K562 (cell line): Measurements from ENCODE around the gene UPK3A.

ENCODE experiments used
- CBX2 ChIP-seq: fragments of 200-600 bp; sonication (generic); IDR thresholded peaks from one replicate; pipeline ENCODE4 v1.6.1; 2012; ENCODE audit warnings: mild to moderate bottlenecking, low read length, inconsistent platforms; ENCODE audit not compliant: insufficient read depth, poor library complexity, severe bottlenecking
- ETV6 ChIP-seq, 3 experiments: fragments of 150-350 bp in 1 of 3; sonication (generic) in 1 of 3; formaldehyde crosslinking in 1 of 3; IDR thresholded peaks; 2 replicates each; pipeline versions ENCODE4 v1.6.1 to v1.8.0; 2014 to 2022; ENCODE audit warnings: borderline replicate concordance in 2 of 3, low read depth in 2 of 3, antibody characterized with exemption in 1 of 3, low read length in 1 of 3, mild to moderate bottlenecking in 1 of 3, missing genetic modification reagents in 1 of 3
- FIP1L1 ChIP-seq: fragments of 200-400 bp; formaldehyde crosslinking; IDR thresholded peaks from 2 replicates; pipeline ENCODE4 v1.6.1; 2018; ENCODE audit warnings: mild to moderate bottlenecking, low read depth, low read length; ENCODE audit not compliant: poor library complexity, severe bottlenecking
- GABPA ChIP-seq: fragments of 200-800 bp; sonication (Bioruptor generic); conservative IDR thresholded peaks from 2 replicates; pipeline ENCODE4 v1.6.1; 2016; ENCODE audit warnings: low read depth, missing genetic modification characterization, missing compliant biosample characterization
- HDAC2 ChIP-seq: fragments of 450-650 bp; IDR thresholded peaks from 2 replicates; pipeline ENCODE4 v1.6.1; 2016; ENCODE audit warnings: mild to moderate bottlenecking
- NR2C2 ChIP-seq, 2 experiments: fragments of 200-800 bp in 1 of 2; sonication (Bioruptor generic) in 1 of 2; sonication (generic) in 1 of 2; formaldehyde crosslinking in 1 of 2; IDR thresholded peaks; 2 replicates each; pipeline versions ENCODE4 v1.6.1 to v1.8.0; 2016 to 2022; ENCODE audit warnings: mild to moderate bottlenecking in 1 of 2, missing compliant biosample characterization in 1 of 2, missing genetic modification characterization in 1 of 2, missing genetic modification reagents in 1 of 2
- NR3C1 ChIP-seq: sonication (generic); formaldehyde crosslinking; IDR thresholded peaks from 2 replicates; pipeline ENCODE4 v1.8.1; 2022; ENCODE audit warnings: missing genetic modification reagents
- POLR2A ChIP-seq: fragments of 450-650 bp; conservative IDR thresholded peaks from 2 replicates; pipeline ENCODE4 v1.6.1; 2016
- RCOR1 ChIP-seq, 2 experiments: IDR thresholded peaks; 2 replicates each; pipeline ENCODE4 v1.6.1; 2012; ENCODE audit warnings: low read depth in 2 of 2, low read length in 2 of 2, borderline replicate concordance in 1 of 2, improper control_type of control experiment in 1 of 2
- SPI1 ChIP-seq: IDR thresholded peaks from 2 replicates; pipeline ENCODE4 v1.6.1; 2011; ENCODE audit warnings: low read depth, low read length, control low read depth, borderline replicate concordance
- YY1 ChIP-seq, 3 experiments: IDR thresholded peaks; 2 replicates each; pipeline ENCODE4 v1.6.1; 2011; ENCODE audit warnings: low read length in 2 of 3, mild to moderate bottlenecking in 2 of 3, moderate library complexity in 2 of 3, borderline replicate concordance in 1 of 3, control low read depth in 1 of 3, low read depth in 1 of 3; ENCODE audit not compliant: insufficient read depth in 3 of 3, insufficient replicate concordance in 2 of 3, control insufficient read depth in 1 of 3, insufficient read length in 1 of 3; ENCODE audit errors: extremely low read depth in 1 of 3
- ZNF263 ChIP-seq: sonication (generic); formaldehyde crosslinking; IDR thresholded peaks from 2 replicates; pipeline ENCODE4 v1.8.0; 2022; ENCODE audit warnings: mild to moderate bottlenecking, missing genetic modification reagents, borderline replicate concordance
- ZNF512 ChIP-seq: IDR thresholded peaks from 2 replicates; pipeline ENCODE4 v1.6.1; 2016; ENCODE audit warnings: missing genetic modification characterization, missing compliant biosample characterization
- ZNF740 ChIP-seq, 3 experiments: fragments of 200-800 bp in 1 of 3; sonication (Bioruptor generic) in 1 of 3; sonication (generic) in 1 of 3; formaldehyde crosslinking in 1 of 3; IDR thresholded peaks; 2 replicates each; pipeline versions ENCODE4 v1.6.1 to v1.8.0; 2016 to 2022; ENCODE audit warnings: mild to moderate bottlenecking in 2 of 3, missing compliant biosample characterization in 2 of 3, missing genetic modification characterization in 2 of 3, missing genetic modification reagents in 1 of 3

GRCh38 chr22:45328822-45329529 is 44.2 kb downstream of the UPK3A start:
- TF ChIP-seq HDAC2 (no peak), ETV6 (IDR thresholded peaks at IDR 0.05; ENCODE audit: borderline replicate concordance in 1 of 2, low read depth in 2 of 2, low read length in 1 of 2) (no peak), ETV6 (CRISPR knock-in tag; IDR thresholded peaks at IDR 0.05; ENCODE audit: borderline replicate concordance) (no peak), GABPA (tag) (no peak), NR2C2 (CRISPR knock-in tag; IDR thresholded peaks at IDR 0.05) (no peak), NR2C2 (tag; IDR thresholded peaks at IDR 0.05) (no peak), ZNF740 (CRISPR knock-in tag; IDR thresholded peaks at IDR 0.05) (no peak), ZNF740 (tag; IDR thresholded peaks at IDR 0.05) (no peak), ZNF512 (no peak), NR3C1 (CRISPR knock-in tag) (no peak), CBX2 (no peak), SPI1 (no peak), ZNF263 (CRISPR knock-in tag) (no peak), POLR2A (no peak), FIP1L1 (no peak), YY1 (IDR thresholded peaks at IDR 0.05; ENCODE audit: borderline replicate concordance in 1 of 3, control insufficient read depth in 1 of 3, extremely low read depth in 1 of 3, insufficient read depth in 3 of 3, insufficient read length in 1 of 3, insufficient replicate concordance in 2 of 3, low read depth in 1 of 3, low read length in 2 of 3) (no peak), RCOR1 (IDR thresholded peaks at IDR 0.05; ENCODE audit: borderline replicate concordance in 1 of 2, low read depth in 2 of 2, low read length in 2 of 2) (no peak)
